AG09309 (cell line): Measurements from ENCODE around the gene KHDRBS1.
A peak's percentile ranks its signal among the peaks of the same experiment; 100 is the strongest.
"Not testable (repeated sequence)": the region's sequence is repeated elsewhere in the genome, so short reads cannot be mapped to it uniquely, and the experiment has no call there.

Experiments used
- DNase-seq: peaks from one replicate; pipeline ENCODE4 v3.0.0-alpha.2; 2010; ENCODE audit warnings: low read depth
- H3K4me3 ChIP-seq: 2 replicates; pipeline ENCODE4 v1.5.1; 2011; ENCODE audit warnings: mild to moderate bottlenecking, low read depth, low read length, moderate library complexity; ENCODE audit not compliant: control insufficient read depth
- CTCF ChIP-seq: IDR thresholded peaks from 2 replicates; pipeline ENCODE4 v1.5.1; 2011; ENCODE audit warnings: mild to moderate bottlenecking, low read depth, low read length, inconsistent platforms; ENCODE audit not compliant: insufficient read depth, control insufficient read depth; ENCODE audit errors: missing control alignments

The KHDRBS1 gene

GRCh38 chr1:32055416-32055815 lies 41.7 kb downstream of the KHDRBS1 start:
- no peak for TF ChIP-seq CTCF
- no peak overlapping the region for H3K4me3 ChIP-seq
- no peak for DNase-seq

GRCh38 chr1:32056598-32056997 lies 42.9 kb downstream of the KHDRBS1 start:
- H3K4me3 ChIP-seq, result no peak overlapping the region
- DNase-seq, result no peak
- TF ChIP-seq CTCF, result no peak

GRCh38 chr1:32060914-32061313 lies 47.2 kb downstream of the KHDRBS1 start:
- TF ChIP-seq CTCF, result no peak
- H3K4me3 ChIP-seq, result no peak overlapping the region
- DNase-seq, result no peak

GRCh38 chr1:32062867-32063230 lies 49.2 kb downstream of the KHDRBS1 start:
- no peak for DNase-seq
- no peak for TF ChIP-seq CTCF
- H3K4me3 ChIP-seq, result no peak overlapping the region

GRCh38 chr1:32063261-32063681 lies 49.6 kb downstream of the KHDRBS1 start:
- TF ChIP-seq CTCF, result peak; percentile 56
- DNase-seq, result peak; percentile 35
- H3K4me3 ChIP-seq, result no peak overlapping the region

- H3K4me3 ChIP-seq, DNase-seq: not testable (repeated sequence)
Measured at GRCh38 chr1:32065613-32066488, 52.2 kb downstream of the KHDRBS1 start.

- peak; percentile 21 for DNase-seq
- TF ChIP-seq CTCF, result no peak
- no peak overlapping the region for H3K4me3 ChIP-seq
Measured at GRCh38 chr1:32066489-32066873, 52.8 kb downstream of the KHDRBS1 start.
